Measurements from ENCODE around the gene MCM5.
"Not testable (repeated sequence)": the region's sequence is repeated elsewhere in the genome, so short reads cannot be mapped to it uniquely, and the experiment has no call there.

DNA sequence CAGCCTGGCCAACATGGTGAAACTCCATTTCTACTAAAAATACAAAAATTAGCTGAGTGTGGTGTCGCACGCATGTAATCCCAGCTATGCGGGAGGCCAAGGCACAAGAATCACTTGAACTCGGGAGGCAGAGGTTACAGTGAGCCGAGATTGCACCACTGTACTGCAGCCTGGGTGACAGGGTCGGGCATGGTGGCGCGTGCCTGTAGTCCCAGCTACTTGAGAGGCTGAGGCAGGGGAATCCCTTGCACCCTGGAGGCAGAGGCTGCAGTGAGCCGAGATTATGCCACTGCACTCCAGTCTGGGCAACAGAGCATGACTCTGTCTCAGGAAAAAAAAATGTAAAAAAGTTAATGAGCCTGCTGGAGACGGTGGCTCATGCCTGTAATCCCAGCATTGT, 60.0 kb downstream of the MCM5 start:
- TF ChIP-seq EZH2 (IDR thresholded peaks at IDR 0.05); POLR2AphosphoS5 (IDR thresholded peaks at IDR 0.05; ENCODE audit: borderline replicate concordance, low read depth, low read length): not testable (repeated sequence)
